CD14-positive monocyte (primary cell): ENCODE measurements around the gene MUC3A. TPM values are rescaled to one million over a fixed set of nuclear protein-coding genes. Genes with fewer than 3 reads are reported as not detected.

ENCODE experiments used
- DNase-seq, 3 donors: peaks; one replicate each; pipeline ENCODE4 v3.0.0-alpha.2; 2011 to 2022
- H2AFZ ChIP-seq: 2 replicates; pipeline ENCODE4 v1.6.0; 2012; ENCODE audit warnings: mild to moderate bottlenecking, low read depth, low read length, inconsistent platforms; ENCODE audit not compliant: insufficient read depth, poor library complexity, severe bottlenecking
- H3K27ac ChIP-seq, 2 donors: 1 replicate in 1 of 2; 2 replicates in 1 of 2; pipeline ENCODE4 v1.5.1; 2012 to 2013; ENCODE audit warnings: low read length in 2 of 2, control low read depth in 1 of 2, inconsistent platforms in 1 of 2, low read depth in 1 of 2, mild to moderate bottlenecking in 1 of 2
- H3K27me3 ChIP-seq, 2 donors: one replicate each; pipeline versions ENCODE4 v1.6.0 to v1.6.1; 2011 to 2013; ENCODE audit warnings: low read length in 2 of 2; ENCODE audit not compliant: control insufficient read depth in 2 of 2, insufficient read depth in 2 of 2
- H3K36me3 ChIP-seq, 2 donors: replicated peaks in 1 of 2; 1 replicate in 1 of 2; 2 replicates in 1 of 2; pipeline versions ENCODE4 v1.5.1 to v1.6.1; 2012 to 2013; ENCODE audit warnings: low read length in 2 of 2, control low read depth in 1 of 2, inconsistent platforms in 1 of 2, mild to moderate bottlenecking in 1 of 2; ENCODE audit not compliant: insufficient read depth in 2 of 2, control insufficient read depth in 1 of 2
- H3K4me1 ChIP-seq, 2 donors: 1 replicate in 1 of 2; 2 replicates in 1 of 2; pipeline versions ENCODE4 v1.5.1 to v1.6.1; 2012 to 2013; ENCODE audit warnings: low read length in 2 of 2, control low read depth in 1 of 2, inconsistent platforms in 1 of 2, mild to moderate bottlenecking in 1 of 2, moderate library complexity in 1 of 2; ENCODE audit not compliant: insufficient read depth in 2 of 2, control insufficient read depth in 1 of 2
- H3K4me2 ChIP-seq: replicated peaks from 2 replicates; pipeline ENCODE3; 2012; ENCODE audit warnings: low read length, moderate library complexity, mild to moderate bottlenecking; ENCODE audit not compliant: poor library complexity, severe bottlenecking; ENCODE audit errors: extremely low read depth
- H3K4me3 ChIP-seq, 3 experiments: fragments of 200-600 bp in 1 of 3; sonication (generic) in 1 of 3; replicated peaks in 1 of 3; 1 replicate in 2 of 3; 2 replicates in 1 of 3; pipeline ENCODE4 v1.5.1; 2011 to 2013; ENCODE audit warnings: low read length in 3 of 3, mild to moderate bottlenecking in 3 of 3, control low read depth in 2 of 3, low read depth in 2 of 3, inconsistent platforms in 1 of 3, moderate library complexity in 1 of 3
- H3K79me2 ChIP-seq: 2 replicates; pipeline ENCODE4 v1.6.0; 2012; ENCODE audit warnings: mild to moderate bottlenecking, control low read depth, inconsistent platforms, low read length, moderate library complexity; ENCODE audit not compliant: insufficient read depth
- H3K9ac ChIP-seq: 2 replicates; pipeline ENCODE4 v1.6.0; 2017; ENCODE audit warnings: low read length, mild to moderate bottlenecking; ENCODE audit not compliant: insufficient read depth, poor library complexity, severe bottlenecking
- H3K9me3 ChIP-seq, 2 donors: replicated peaks in 1 of 2; 1 replicate in 1 of 2; 2 replicates in 1 of 2; pipeline versions ENCODE4 v1.5.1 to v1.6.1; 2012 to 2013; ENCODE audit warnings: low read length in 2 of 2, control low read depth in 1 of 2; ENCODE audit not compliant: control insufficient read depth in 1 of 2, insufficient read depth in 1 of 2
- H4K20me1 ChIP-seq: 2 replicates; pipeline ENCODE4 v1.6.0; 2012; ENCODE audit warnings: mild to moderate bottlenecking, low read length, control low read depth, moderate library complexity; ENCODE audit not compliant: insufficient read depth
- H3K27ac Mint-ChIP-seq, 7 donors: one replicate each; pipeline ENCODE4 v1.8.0; 2020; ENCODE audit warnings: mild to moderate bottlenecking in 7 of 7, mixed read lengths in 7 of 7, moderate library complexity in 6 of 7, inconsistent platforms in 2 of 7
- H3K27me3 Mint-ChIP-seq, 3 donors: one replicate each; pipeline ENCODE4 v1.8.0; 2021 to 2022; ENCODE audit warnings: low read depth in 3 of 3, mild to moderate bottlenecking in 3 of 3, mixed read lengths in 3 of 3, moderate library complexity in 3 of 3, inconsistent platforms in 1 of 3
- H3K36me3 Mint-ChIP-seq, 2 donors: one replicate each; pipeline ENCODE4 v1.8.0; 2020; ENCODE audit warnings: mixed read lengths in 2 of 2, inconsistent platforms in 1 of 2, mild to moderate bottlenecking in 1 of 2
- H3K4me1 Mint-ChIP-seq: one replicate; pipeline ENCODE4 v1.8.0; 2020; ENCODE audit warnings: mild to moderate bottlenecking, mixed read lengths
- H3K4me3 Mint-ChIP-seq, 2 donors: one replicate each; pipeline ENCODE4 v1.8.0; 2020; ENCODE audit warnings: mild to moderate bottlenecking in 2 of 2, mixed read lengths in 2 of 2, moderate library complexity in 1 of 2
- H3K9me3 Mint-ChIP-seq, 7 donors: one replicate each; pipeline ENCODE4 v1.8.0; 2020 to 2022; ENCODE audit warnings: mixed read lengths in 7 of 7, mild to moderate bottlenecking in 6 of 7, moderate library complexity in 6 of 7, inconsistent platforms in 2 of 7
- CTCF ChIP-seq: fragments of 200-600 bp; IDR thresholded peaks from one replicate; pipeline ENCODE4 v1.8.0; 2022; ENCODE audit warnings: antibody characterized with exemption, mild to moderate bottlenecking
- WGBS: methylation state at CpG from one replicate; pipeline ENCODE4 v1.1.5; 2013; ENCODE audit warnings: missing lambda C conversion rate; ENCODE audit not compliant: insufficient coverage; 5-methylcytosine and 5-hydroxymethylcytosine counted together
- intact Hi-C, 2 donors: fragments of 100-400 bp; cut with micrococcal nuclease; formaldehyde crosslinking; loops; one replicate each; pipeline versions ENCODE4 v1.15.0 to v1.15.1; 2023
- polyA plus RNA-seq, 3 donors: library from polyadenylated mRNA; depleted of rRNA in 1 of 3; unstranded in 2 of 3; stranded (reverse) in 1 of 3; fragments of 300-500 nt in 2 of 3; fragments of >200 nt in 1 of 3; fragmentation: Illumina TruSeq in 2 of 3; gene quantifications; 1 replicate in 2 of 3; 2 replicates in 1 of 3; pipeline ENCODE4 v1.2.3, GENCODE V29; 2012 to 2021

The MUC3A gene
- polyA plus RNA-seq, 3 donors: not detected

- Histone ChIP-seq H3K79me2 (no peaks in the 10 kb centered on the region), H3K4me3 (no peak overlapping the region), H3K9ac (no peak overlapping the region), H3K27ac (no peak overlapping the region), H3K27me3 (peaks cover 0 to 26% of the 10 kb centered on the region in 2 donors), H3K9me3 (no peaks in the 10 kb centered on the region), H2AFZ (no peak overlapping the region), H3K4me1 (no peaks in the 10 kb centered on the region), H4K20me1 (no peaks in the 10 kb centered on the region), H3K36me3 (no peaks in the 10 kb centered on the region), H3K4me2 (no peak overlapping the region)
- Mint-ChIP-seq H3K36me3 (no peaks in the 10 kb centered on the region), H3K27ac (no peak overlapping the region), H3K9me3 (peaks cover 0 to 2% (median 0%) of the 10 kb centered on the region in 7 donors), H3K27me3 (peaks cover 15 to 23% (median 17%) of the 10 kb centered on the region in 3 donors), H3K4me3 (no peak overlapping the region), H3K4me1 (no peaks in the 10 kb centered on the region)
- intact Hi-C loops: no loop called here
- TF ChIP-seq CTCF: no peak
- 38% methylated on average over 4 of the region's 6 CpGs for WGBS
- no peak for DNase-seq
Observed at GRCh38 chr7:100951172-100951571, 1.8 kb downstream of the MUC3A start.

GRCh38 chr7:100951888-100952560, 2.7 kb downstream of the MUC3A start:
- Histone ChIP-seq H3K4me3 (no peak overlapping the region), H3K27me3 (peaks cover 0 to 26% of the 10 kb centered on the region in 2 donors), H3K4me2 (no peak overlapping the region), H3K79me2 (no peaks in the 10 kb centered on the region), H4K20me1 (no peaks in the 10 kb centered on the region), H3K27ac (no peak overlapping the region), H3K36me3 (no peaks in the 10 kb centered on the region), H3K9me3 (no peaks in the 10 kb centered on the region), H3K4me1 (no peaks in the 10 kb centered on the region), H2AFZ (no peak overlapping the region), H3K9ac (no peak overlapping the region)
- Mint-ChIP-seq H3K27me3 (peaks cover 15 to 22% (median 15%) of the 10 kb centered on the region in 3 donors), H3K4me3 (no peak overlapping the region), H3K36me3 (no peaks in the 10 kb centered on the region), H3K4me1 (no peaks in the 10 kb centered on the region), H3K27ac (no peak overlapping the region), H3K9me3 (no peaks in the 10 kb centered on the region)
- no peak for TF ChIP-seq CTCF
- WGBS: 76% methylated on average over 15 of the region's 15 CpGs
- DNase-seq: no peak
- intact Hi-C loops: no loop called here
